ENCODE results near the gene CNTNAP2. TPM values are rescaled to one million over a fixed set of nuclear protein-coding genes. Genes with fewer than 3 reads are reported as not detected.

CNTNAP2 gene
- total and polyA plus RNA-seq, 2 experiments from 2014 or later = not detected

DNA sequence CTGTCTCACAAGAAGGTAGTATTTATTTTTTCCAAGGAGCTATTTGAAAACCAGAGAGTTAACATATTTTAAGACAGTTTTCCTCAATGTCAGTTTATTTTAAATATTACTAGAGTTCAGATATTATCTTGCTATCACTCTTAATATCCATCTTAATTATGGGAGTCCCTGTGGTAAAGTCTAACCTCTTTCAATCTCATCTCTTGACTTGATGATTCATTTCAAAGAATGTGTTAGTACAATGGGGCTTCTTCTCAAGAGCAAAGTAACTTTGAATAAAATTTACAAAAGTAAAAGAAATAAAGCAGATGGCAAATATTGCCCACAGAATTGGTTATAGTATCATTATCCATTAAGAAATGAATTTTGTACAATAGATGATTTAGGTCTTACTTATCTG is 1742.9 kb downstream of the CNTNAP2 start:
- Histone ChIP-seq H3K79me2 (ENCODE audit: insufficient read depth) (no peaks in the 10 kb centered on the region), H3K27me3 (replicated peaks; ENCODE audit: insufficient read depth) (no peaks in the 10 kb centered on the region), H3K36me3 (ENCODE audit: low read depth) (no peaks in the 10 kb centered on the region), H3K9me3 (ENCODE audit: low read depth) (no peaks in the 10 kb centered on the region), H3K4me3 (no peak overlapping the region), H3K9ac (no peak overlapping the region), H2AFZ (no peak overlapping the region), H3K27ac (no peak overlapping the region), H3K4me1 (ENCODE audit: insufficient read depth) (no peaks in the 10 kb centered on the region), H3F3A (ENCODE audit: insufficient read depth) (no peaks in the 10 kb centered on the region), H4K20me1 (ENCODE audit: insufficient read depth) (no peaks in the 10 kb centered on the region), H3K4me2 (ENCODE audit: unreplicated experiment) (no peak overlapping the region), H3K9me2 (ENCODE audit: insufficient read depth) (no peaks in the 10 kb centered on the region)
- no peak for TF ChIP-seq EZH2phosphoT487 (IDR thresholded peaks at IDR 0.05; ENCODE audit: insufficient read depth, low read depth)
- no peak for TF ChIP-seq EZH2 (IDR thresholded peaks at IDR 0.05; ENCODE audit: insufficient read depth, poor library complexity, severe bottlenecking)
- no peak for DNase-seq
- in situ Hi-C loops (cut with MboI) = no loop called here

DNA sequence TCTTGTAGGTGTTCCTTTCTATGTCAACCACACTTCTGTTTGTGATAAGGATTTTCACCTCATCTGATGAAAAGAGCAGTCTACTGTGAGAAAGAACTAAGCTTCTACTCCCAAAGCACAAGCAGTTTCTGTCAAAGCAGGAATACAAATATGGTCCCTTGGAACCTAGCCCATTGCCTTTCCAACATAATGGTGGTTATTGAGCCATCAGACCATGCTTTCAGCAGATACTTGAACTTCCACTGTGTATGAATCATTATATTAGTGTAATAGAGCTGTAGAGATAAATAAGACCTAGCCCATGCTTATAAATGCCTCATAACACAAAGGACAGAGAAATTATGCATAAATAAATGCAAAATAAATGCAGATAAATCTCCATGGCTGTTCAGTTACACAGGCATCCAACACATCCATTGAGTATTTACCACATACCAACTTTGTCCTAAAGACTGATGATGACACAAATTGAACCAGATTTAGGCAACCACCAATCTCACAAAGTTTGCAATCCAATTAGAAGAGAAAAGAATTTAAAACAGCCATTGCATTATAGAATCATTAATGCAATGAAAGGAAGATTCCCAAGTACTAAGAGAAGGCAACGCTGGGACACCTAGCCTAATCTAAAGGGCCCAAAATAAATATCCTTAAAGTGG is 1744.6 kb downstream of the CNTNAP2 start:
- H3K4me2 ChIP-seq (ENCODE audit: unreplicated experiment) = no peak overlapping the region
- H3K27ac ChIP-seq = no peak overlapping the region
- H2AFZ ChIP-seq = no peak overlapping the region
- DNase-seq = peak; percentile 2
- no peak overlapping the region for H3K4me3 ChIP-seq
- TF ChIP-seq EZH2 (IDR thresholded peaks at IDR 0.05; ENCODE audit: insufficient read depth, poor library complexity, severe bottlenecking) (no peak), EZH2phosphoT487 (IDR thresholded peaks at IDR 0.05; ENCODE audit: insufficient read depth, low read depth) (no peak)
- 39% methylated on average over 1 of the region's 1 CpG for WGBS, 2 experiments (ENCODE audit: low coverage in 1 of 2, low lambda C conversion rate in 2 of 2, missing lambda C conversion rate in 2 of 2)
- H3K9me2 ChIP-seq (ENCODE audit: insufficient read depth) = no peaks in the 10 kb centered on the region
- H3K4me1 ChIP-seq (ENCODE audit: insufficient read depth) = no peaks in the 10 kb centered on the region
- in situ Hi-C loops (cut with MboI) = no loop called here
- no peaks in the 10 kb centered on the region for H3F3A ChIP-seq (ENCODE audit: insufficient read depth)
- no peak overlapping the region for H3K9ac ChIP-seq
- no peaks in the 10 kb centered on the region for H3K27me3 ChIP-seq (replicated peaks; ENCODE audit: insufficient read depth)
- no peaks in the 10 kb centered on the region for H4K20me1 ChIP-seq (ENCODE audit: insufficient read depth)
- no peaks in the 10 kb centered on the region for H3K9me3 ChIP-seq (ENCODE audit: low read depth)
- no peaks in the 10 kb centered on the region for H3K36me3 ChIP-seq (ENCODE audit: low read depth)
- H3K79me2 ChIP-seq (ENCODE audit: insufficient read depth) = no peaks in the 10 kb centered on the region

- 31 to 33% methylated on average over 6 of the region's 6 CpGs for WGBS, 2 experiments (ENCODE audit: low coverage in 1 of 2, low lambda C conversion rate in 2 of 2, missing lambda C conversion rate in 2 of 2)
Measured at GRCh38 chr7:147861945-147862344, 1745.3 kb downstream of the CNTNAP2 start.

GRCh38 chr7:147869456-147869855 is 1752.9 kb downstream of the CNTNAP2 start:
- Histone ChIP-seq H4K20me1 (ENCODE audit: insufficient read depth) (no peaks in the 10 kb centered on the region), H2AFZ (no peak overlapping the region), H3K9me3 (ENCODE audit: low read depth) (no peaks in the 10 kb centered on the region), H3K9ac (no peak overlapping the region), H3K27me3 (replicated peaks; ENCODE audit: insufficient read depth) (no peaks in the 10 kb centered on the region), H3K4me1 (ENCODE audit: insufficient read depth) (no peaks in the 10 kb centered on the region), H3K9me2 (ENCODE audit: insufficient read depth) (no peaks in the 10 kb centered on the region), H3K27ac (no peak overlapping the region), H3K4me3 (no peak overlapping the region), H3K4me2 (ENCODE audit: unreplicated experiment) (no peak overlapping the region), H3K36me3 (ENCODE audit: low read depth) (no peaks in the 10 kb centered on the region), H3K79me2 (ENCODE audit: insufficient read depth) (no peaks in the 10 kb centered on the region), H3F3A (ENCODE audit: insufficient read depth) (no peaks in the 10 kb centered on the region)
- TF ChIP-seq EZH2phosphoT487 (IDR thresholded peaks at IDR 0.05; ENCODE audit: insufficient read depth, low read depth) (no peak), EZH2 (IDR thresholded peaks at IDR 0.05; ENCODE audit: insufficient read depth, poor library complexity, severe bottlenecking) (no peak)
- 14 to 15% methylated on average over 2 of the region's 2 CpGs for WGBS, 2 experiments (ENCODE audit: low coverage in 1 of 2, low lambda C conversion rate in 2 of 2, missing lambda C conversion rate in 2 of 2)
- DNase-seq = no peak
- in situ Hi-C loops (cut with MboI) = no loop called here

More at GRCh38 chr7:147861945-147862344, 1745.3 kb downstream of the CNTNAP2 start:
- in situ Hi-C loops (cut with MboI) = no loop called here
- H3K9me2 ChIP-seq (ENCODE audit: insufficient read depth) = no peaks in the 10 kb centered on the region
- H3K36me3 ChIP-seq (ENCODE audit: low read depth) = no peaks in the 10 kb centered on the region
- H3K4me2 ChIP-seq (ENCODE audit: unreplicated experiment) = no peak overlapping the region
- H3K27me3 ChIP-seq (replicated peaks; ENCODE audit: insufficient read depth) = no peaks in the 10 kb centered on the region
- H3K4me3 ChIP-seq = no peak overlapping the region
- no peaks in the 10 kb centered on the region for H3K79me2 ChIP-seq (ENCODE audit: insufficient read depth)
- no peaks in the 10 kb centered on the region for H3K4me1 ChIP-seq (ENCODE audit: insufficient read depth)
- H3F3A ChIP-seq (ENCODE audit: insufficient read depth) = no peaks in the 10 kb centered on the region
- no peaks in the 10 kb centered on the region for H4K20me1 ChIP-seq (ENCODE audit: insufficient read depth)
- no peaks in the 10 kb centered on the region for H3K9me3 ChIP-seq (ENCODE audit: low read depth)
- DNase-seq = no peak
- H3K9ac ChIP-seq = no peak overlapping the region
- no peak overlapping the region for H2AFZ ChIP-seq
- no peak overlapping the region for H3K27ac ChIP-seq
- no peak for TF ChIP-seq EZH2 (IDR thresholded peaks at IDR 0.05; ENCODE audit: insufficient read depth, poor library complexity, severe bottlenecking)
- TF ChIP-seq EZH2phosphoT487 (IDR thresholded peaks at IDR 0.05; ENCODE audit: insufficient read depth, low read depth) = no peak

Data from GM23248 (cell line).